MM.1S (cell line): Measurements from ENCODE around the gene ZNF786.

Experiments used
- CTCF ChIP-seq: fragments of 300-600 bp; sonication (generic); IDR thresholded peaks from 2 replicates; pipeline ENCODE4 v1.5.1; 2016; ENCODE audit warnings: antibody characterized with exemption, low read length, mixed read lengths
- EZH2 ChIP-seq: fragments of 300-600 bp; sonication (generic); optimal IDR thresholded peaks from 2 replicates; pipeline ENCODE3; 2017; ENCODE audit warnings: low read depth, mild to moderate bottlenecking, antibody characterized with exemption, low read length, mixed read lengths
- EZH2phosphoT487 ChIP-seq: fragments of 300-600 bp; sonication (generic); IDR thresholded peaks from 2 replicates; pipeline ENCODE4 v1.6.1; 2018; ENCODE audit warnings: antibody characterized with exemption, low read length

GRCh38 chr7:149022756-149023360 is 67.7 kb downstream of the ZNF786 start:
- TF ChIP-seq CTCF (no peak), EZH2 (no peak), EZH2phosphoT487 (no peak)
